BE2C (cell line): Measurements from ENCODE around the gene LYZL2.
"Not testable (repeated sequence)": the region's sequence is repeated elsewhere in the genome, so short reads cannot be mapped to it uniquely, and the experiment has no call there.

Experiments
- DNase-seq: peaks from one replicate; pipeline ENCODE4 v3.0.0-alpha.2; 2020
- H3K27me3 ChIP-seq: fragments of 250-450 bp; sonication (Bioruptor Pico); 2 replicates; pipeline ENCODE4 v1.5.1; 2020; ENCODE audit warnings: mild to moderate bottlenecking
- H3K36me3 ChIP-seq: fragments of 250-450 bp; sonication (Bioruptor Pico); 2 replicates; pipeline ENCODE4 v1.5.1; 2020; ENCODE audit warnings: mild to moderate bottlenecking
- H3K4me1 ChIP-seq: fragments of 250-450 bp; sonication (Bioruptor Pico); 2 replicates; pipeline ENCODE4 v1.5.1; 2020
- H3K4me3 ChIP-seq: 2 replicates; pipeline ENCODE4 v1.5.1; 2011; ENCODE audit warnings: low read depth, low read length
- H3K9me3 ChIP-seq: fragments of 250-450 bp; sonication (Bioruptor Pico); 2 replicates; pipeline ENCODE4 v1.5.1; 2020
- CTCF ChIP-seq: IDR thresholded peaks from 2 replicates; pipeline ENCODE4 v1.5.1; 2012; ENCODE audit warnings: mild to moderate bottlenecking, low read depth, low read length

Gene LYZL2

GRCh38 chr10:30625080-30625479 is 4.5 kb downstream of the LYZL2 start:
- Histone ChIP-seq H3K4me1 (no peaks in the 10 kb centered on the region), H3K4me3 (no peak overlapping the region), H3K36me3 (no peaks in the 10 kb centered on the region), H3K27me3 (no peaks in the 10 kb centered on the region), H3K9me3 (no peaks in the 10 kb centered on the region)
- DNase-seq: no peak
- no peak for TF ChIP-seq CTCF

GRCh38 chr10:30619966-30620365 is 9.6 kb downstream of the LYZL2 start:
- no peak for DNase-seq
- Histone ChIP-seq H3K36me3 (no peaks in the 10 kb centered on the region), H3K9me3 (no peaks in the 10 kb centered on the region), H3K4me1 (no peaks in the 10 kb centered on the region), H3K27me3 (no peaks in the 10 kb centered on the region), H3K4me3 (no peak overlapping the region)
- TF ChIP-seq CTCF: no peak

GRCh38 chr10:30617070-30617469 is 12.5 kb downstream of the LYZL2 start:
- no peak overlapping the region for H3K4me3 ChIP-seq

DNA sequence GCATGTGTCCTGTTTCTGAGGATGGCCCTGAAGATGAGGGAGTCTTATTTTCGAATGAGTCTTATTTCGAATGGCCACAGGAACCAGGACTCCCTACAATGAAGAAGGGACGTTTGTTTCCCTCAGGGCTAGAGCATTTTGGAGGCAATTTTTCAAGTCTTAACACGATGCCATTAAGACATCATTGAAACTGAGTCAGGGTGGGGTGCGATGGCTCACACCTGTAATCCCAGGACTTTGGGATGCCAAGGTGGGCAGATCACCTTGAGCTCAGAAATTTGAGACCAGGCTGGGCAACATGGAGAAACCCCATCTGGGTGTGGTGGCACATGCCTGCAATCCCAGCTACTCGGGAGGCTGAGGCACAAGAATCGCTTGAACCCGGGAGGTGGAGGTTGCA is 18.5 kb downstream of the LYZL2 start:
- not testable (repeated sequence) for H3K4me1 ChIP-seq, H3K36me3 ChIP-seq, H3K4me3 ChIP-seq, H3K27me3 ChIP-seq, H3K9me3 ChIP-seq, DNase-seq

More at GRCh38 chr10:30617070-30617469, 12.5 kb downstream of the LYZL2 start:
- Histone ChIP-seq H3K27me3 (no peaks in the 10 kb centered on the region), H3K4me1 (no peaks in the 10 kb centered on the region), H3K9me3 (no peaks in the 10 kb centered on the region), H3K36me3 (no peaks in the 10 kb centered on the region)
- no peak for DNase-seq
- TF ChIP-seq CTCF: no peak

GRCh38 chr10:30607814-30608213 is 21.7 kb downstream of the LYZL2 start:
- H3K4me1 ChIP-seq: no peaks in the 10 kb centered on the region

GRCh38 chr10:30606313-30606712 is 23.2 kb downstream of the LYZL2 start:
- Histone ChIP-seq H3K4me3 (no peak overlapping the region), H3K36me3 (no peaks in the 10 kb centered on the region), H3K9me3 (no peaks in the 10 kb centered on the region), H3K4me1 (no peaks in the 10 kb centered on the region), H3K27me3 (no peaks in the 10 kb centered on the region; the same call in 1 of the 2 replicates)
- no peak for TF ChIP-seq CTCF
- DNase-seq: no peak

More at GRCh38 chr10:30607814-30608213, 21.7 kb downstream of the LYZL2 start:
- no peak for DNase-seq
- Histone ChIP-seq H3K9me3 (no peaks in the 10 kb centered on the region), H3K4me3 (no peak overlapping the region), H3K27me3 (no peaks in the 10 kb centered on the region; the same call in 1 of the 2 replicates), H3K36me3 (no peaks in the 10 kb centered on the region)
- TF ChIP-seq CTCF: no peak

DNA sequence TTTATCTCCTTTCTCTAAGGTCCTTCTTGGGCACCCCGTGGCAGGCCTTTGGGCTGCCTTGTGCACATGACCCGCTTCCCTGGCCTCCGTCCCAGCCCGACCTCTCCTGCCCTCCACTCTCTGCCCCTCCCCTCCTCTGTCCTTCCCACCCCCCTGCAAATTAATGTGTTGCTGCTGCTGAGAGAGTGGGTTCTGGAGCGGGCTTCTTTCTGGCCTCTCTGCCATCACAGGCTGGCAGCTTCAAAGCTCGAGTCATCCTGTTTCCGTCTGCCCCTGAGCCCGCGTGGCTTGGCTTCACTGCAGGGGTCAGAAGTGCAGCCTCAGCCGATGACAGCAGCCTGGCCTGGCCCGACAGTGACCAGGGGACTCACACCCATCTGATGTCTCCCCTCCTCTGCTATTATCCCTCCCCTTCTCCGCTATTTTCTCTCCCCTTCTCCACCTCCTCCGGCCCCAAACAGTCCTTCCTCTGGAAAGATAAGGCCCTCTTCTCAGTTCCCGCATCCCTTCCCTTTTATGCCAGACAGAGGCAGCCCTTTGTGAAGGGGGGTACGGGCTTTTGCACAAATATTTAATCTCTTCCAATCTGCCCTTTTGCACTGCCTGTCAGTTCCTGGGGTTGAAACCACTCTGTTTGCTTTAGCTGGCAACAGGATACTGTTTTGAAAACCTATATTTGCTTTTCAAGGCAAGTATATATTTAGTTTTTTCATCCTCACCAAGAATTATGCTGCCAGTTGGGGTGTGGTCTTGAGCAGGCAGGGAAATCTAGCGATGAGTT is 24.0 kb downstream of the LYZL2 start:
- H3K4me1 ChIP-seq, DNase-seq, H3K36me3 ChIP-seq, H3K4me3 ChIP-seq, H3K9me3 ChIP-seq, H3K27me3 ChIP-seq: not testable (repeated sequence)
